ENCODE results near the gene FAAH. TPM values are rescaled to one million over a fixed set of nuclear protein-coding genes. Genes with fewer than 3 reads are reported as not detected.

FAAH gene
- total and polyA plus RNA-seq, 2 of the 13 experiments (the other 11 are each of a cell fraction or from before 2014, with no cell fraction given), result 5.4 to 11.0 TPM

DNA sequence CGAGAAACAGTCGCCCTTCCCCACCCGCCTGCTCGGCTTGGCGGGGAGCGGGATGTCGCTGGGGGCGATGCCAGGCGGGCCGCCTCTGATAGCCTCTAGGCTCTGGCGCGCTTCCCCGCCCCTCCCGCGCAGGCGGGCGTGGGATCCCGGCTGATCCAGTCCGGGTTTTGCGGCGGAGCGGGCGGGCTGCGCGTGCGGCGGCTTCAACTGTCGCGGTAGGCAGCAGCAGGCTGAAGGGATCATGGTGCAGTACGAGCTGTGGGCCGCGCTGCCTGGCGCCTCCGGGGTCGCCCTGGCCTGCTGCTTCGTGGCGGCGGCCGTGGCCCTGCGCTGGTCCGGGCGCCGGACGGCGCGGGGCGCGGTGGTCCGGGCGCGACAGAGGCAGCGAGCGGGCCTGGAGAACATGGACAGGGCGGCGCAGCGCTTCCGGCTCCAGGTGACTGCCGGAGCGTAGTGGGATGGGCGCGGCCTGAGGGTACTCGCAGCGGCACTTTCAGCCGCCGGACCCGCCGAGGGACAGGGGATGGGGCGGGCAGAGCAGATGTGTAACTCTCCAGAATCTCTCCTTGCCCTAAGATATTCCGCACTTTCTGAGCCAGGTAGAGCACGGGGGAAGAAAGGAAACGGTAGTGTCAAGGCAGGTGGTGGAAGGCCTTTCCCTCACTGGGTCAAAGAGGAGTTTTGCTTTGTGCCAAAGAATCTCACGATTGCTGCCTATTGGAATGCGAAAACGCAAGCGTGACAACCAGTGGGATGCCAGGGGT is at the start of gene FAAH (continued):
- TF ChIP-seq, protein P1, sequence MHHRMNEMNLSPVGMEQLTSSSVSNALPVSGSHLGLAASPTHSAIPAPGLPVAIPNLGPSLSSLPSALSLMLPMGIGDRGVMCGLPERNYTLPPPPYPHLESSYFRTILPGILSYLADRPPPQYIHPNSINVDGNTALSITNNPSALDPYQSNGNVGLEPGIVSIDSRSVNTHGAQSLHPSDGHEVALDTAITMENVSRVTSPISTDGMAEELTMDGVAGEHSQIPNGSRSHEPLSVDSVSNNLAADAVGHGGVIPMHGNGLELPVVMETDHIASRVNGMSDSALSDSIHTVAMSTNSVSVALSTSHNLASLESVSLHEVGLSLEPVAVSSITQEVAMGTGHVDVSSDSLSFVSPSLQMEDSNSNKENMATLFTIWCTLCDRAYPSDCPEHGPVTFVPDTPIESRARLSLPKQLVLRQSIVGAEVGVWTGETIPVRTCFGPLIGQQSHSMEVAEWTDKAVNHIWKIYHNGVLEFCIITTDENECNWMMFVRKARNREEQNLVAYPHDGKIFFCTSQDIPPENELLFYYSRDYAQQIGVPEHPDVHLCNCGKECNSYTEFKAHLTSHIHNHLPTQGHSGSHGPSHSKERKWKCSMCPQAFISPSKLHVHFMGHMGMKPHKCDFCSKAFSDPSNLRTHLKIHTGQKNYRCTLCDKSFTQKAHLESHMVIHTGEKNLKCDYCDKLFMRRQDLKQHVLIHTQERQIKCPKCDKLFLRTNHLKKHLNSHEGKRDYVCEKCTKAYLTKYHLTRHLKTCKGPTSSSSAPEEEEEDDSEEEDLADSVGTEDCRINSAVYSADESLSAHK (CRISPR knock-in tag; IDR thresholded peaks at IDR 0.05; ENCODE audit: borderline replicate concordance), result no peak
- TF ChIP-seq SMC3 (IDR thresholded peaks at IDR 0.05; ENCODE audit: low read length) (no peak; the same call in 1 of the 2 replicates), MXI1 (IDR thresholded peaks at IDR 0.05; ENCODE audit: borderline replicate concordance, low read depth, low read length) (peak; percentile 54; the same call in 1 of the 3 replicates), ATRX (CRISPR knock-in tag; IDR thresholded peaks at IDR 0.05; ENCODE audit: borderline replicate concordance) (no peak), ZC3H13 (CRISPR knock-in tag; IDR thresholded peaks at IDR 0.05) (peak; percentile 63; the same call in 1 of the 2 replicates), SOX13 (IDR thresholded peaks at IDR 0.05) (no peak), SOX13 (CRISPR knock-in tag; conservative IDR thresholded peaks at IDR 0.05 in 1 of 2, IDR thresholded peaks at IDR 0.05 in 1 of 2) (peak in 1 of 2 experiments; percentile 55; a peak in 2 of 4 replicates), ARHGAP35 (CRISPR knock-in tag; IDR thresholded peaks at IDR 0.05; ENCODE audit: borderline replicate concordance) (no peak)
- TF ChIP-seq, protein P2, sequence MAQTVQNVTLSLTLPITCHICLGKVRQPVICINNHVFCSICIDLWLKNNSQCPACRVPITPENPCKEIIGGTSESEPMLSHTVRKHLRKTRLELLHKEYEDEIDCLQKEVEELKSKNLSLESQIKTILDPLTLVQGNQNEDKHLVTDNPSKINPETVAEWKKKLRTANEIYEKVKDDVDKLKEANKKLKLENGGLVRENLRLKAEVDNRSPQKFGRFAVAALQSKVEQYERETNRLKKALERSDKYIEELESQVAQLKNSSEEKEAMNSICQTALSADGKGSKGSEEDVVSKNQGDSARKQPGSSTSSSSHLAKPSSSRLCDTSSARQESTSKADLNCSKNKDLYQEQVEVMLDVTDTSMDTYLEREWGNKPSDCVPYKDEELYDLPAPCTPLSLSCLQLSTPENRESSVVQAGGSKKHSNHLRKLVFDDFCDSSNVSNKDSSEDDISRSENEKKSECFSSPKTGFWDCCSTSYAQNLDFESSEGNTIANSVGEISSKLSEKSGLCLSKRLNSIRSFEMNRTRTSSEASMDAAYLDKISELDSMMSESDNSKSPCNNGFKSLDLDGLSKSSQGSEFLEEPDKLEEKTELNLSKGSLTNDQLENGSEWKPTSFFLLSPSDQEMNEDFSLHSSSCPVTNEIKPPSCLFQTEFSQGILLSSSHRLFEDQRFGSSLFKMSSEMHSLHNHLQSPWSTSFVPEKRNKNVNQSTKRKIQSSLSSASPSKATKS (CRISPR knock-in tag; IDR thresholded peaks at IDR 0.05), result no peak
- TF ChIP-seq, protein P3, sequence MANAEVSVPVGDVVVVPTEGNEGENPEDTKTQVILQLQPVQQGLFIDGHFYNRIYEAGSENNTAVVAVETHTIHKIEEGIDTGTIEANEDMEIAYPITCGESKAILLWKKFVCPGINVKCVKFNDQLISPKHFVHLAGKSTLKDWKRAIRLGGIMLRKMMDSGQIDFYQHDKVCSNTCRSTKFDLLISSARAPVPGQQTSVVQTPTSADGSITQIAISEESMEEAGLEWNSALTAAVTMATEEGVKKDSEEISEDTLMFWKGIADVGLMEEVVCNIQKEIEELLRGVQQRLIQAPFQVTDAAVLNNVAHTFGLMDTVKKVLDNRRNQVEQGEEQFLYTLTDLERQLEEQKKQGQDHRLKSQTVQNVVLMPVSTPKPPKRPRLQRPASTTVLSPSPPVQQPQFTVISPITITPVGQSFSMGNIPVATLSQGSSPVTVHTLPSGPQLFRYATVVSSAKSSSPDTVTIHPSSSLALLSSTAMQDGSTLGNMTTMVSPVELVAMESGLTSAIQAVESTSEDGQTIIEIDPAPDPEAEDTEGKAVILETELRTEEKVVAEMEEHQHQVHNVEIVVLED (CRISPR knock-in tag; IDR thresholded peaks at IDR 0.05; ENCODE audit: borderline replicate concordance), result peak; percentile 73
- TF ChIP-seq, protein P4, sequence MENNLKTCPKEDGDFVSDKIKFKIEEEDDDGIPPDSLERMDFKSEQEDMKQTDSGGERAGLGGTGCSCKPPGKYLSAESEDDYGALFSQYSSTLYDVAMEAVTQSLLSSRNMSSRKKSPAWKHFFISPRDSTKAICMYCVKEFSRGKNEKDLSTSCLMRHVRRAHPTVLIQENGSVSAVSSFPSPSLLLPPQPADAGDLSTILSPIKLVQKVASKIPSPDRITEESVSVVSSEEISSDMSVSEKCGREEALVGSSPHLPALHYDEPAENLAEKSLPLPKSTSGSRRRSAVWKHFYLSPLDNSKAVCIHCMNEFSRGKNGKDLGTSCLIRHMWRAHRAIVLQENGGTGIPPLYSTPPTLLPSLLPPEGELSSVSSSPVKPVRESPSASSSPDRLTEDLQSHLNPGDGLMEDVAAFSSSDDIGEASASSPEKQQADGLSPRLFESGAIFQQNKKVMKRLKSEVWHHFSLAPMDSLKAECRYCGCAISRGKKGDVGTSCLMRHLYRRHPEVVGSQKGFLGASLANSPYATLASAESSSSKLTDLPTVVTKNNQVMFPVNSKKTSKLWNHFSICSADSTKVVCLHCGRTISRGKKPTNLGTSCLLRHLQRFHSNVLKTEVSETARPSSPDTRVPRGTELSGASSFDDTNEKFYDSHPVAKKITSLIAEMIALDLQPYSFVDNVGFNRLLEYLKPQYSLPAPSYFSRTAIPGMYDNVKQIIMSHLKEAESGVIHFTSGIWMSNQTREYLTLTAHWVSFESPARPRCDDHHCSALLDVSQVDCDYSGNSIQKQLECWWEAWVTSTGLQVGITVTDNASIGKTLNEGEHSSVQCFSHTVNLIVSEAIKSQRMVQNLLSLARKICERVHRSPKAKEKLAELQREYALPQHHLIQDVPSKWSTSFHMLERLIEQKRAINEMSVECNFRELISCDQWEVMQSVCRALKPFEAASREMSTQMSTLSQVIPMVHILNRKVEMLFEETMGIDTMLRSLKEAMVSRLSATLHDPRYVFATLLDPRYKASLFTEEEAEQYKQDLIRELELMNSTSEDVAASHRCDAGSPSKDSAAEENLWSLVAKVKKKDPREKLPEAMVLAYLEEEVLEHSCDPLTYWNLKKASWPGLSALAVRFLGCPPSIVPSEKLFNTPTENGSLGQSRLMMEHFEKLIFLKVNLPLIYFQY (CRISPR knock-in tag; IDR thresholded peaks at IDR 0.05; ENCODE audit: borderline replicate concordance), result peak; percentile 66; the same call in 1 of the 2 replicates
- TF ChIP-seq, protein P5, sequence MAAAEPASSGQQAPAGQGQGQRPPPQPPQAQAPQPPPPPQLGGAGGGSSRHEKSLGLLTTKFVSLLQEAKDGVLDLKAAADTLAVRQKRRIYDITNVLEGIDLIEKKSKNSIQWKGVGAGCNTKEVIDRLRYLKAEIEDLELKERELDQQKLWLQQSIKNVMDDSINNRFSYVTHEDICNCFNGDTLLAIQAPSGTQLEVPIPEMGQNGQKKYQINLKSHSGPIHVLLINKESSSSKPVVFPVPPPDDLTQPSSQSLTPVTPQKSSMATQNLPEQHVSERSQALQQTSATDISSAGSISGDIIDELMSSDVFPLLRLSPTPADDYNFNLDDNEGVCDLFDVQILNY (CRISPR knock-in tag; conservative IDR thresholded peaks at IDR 0.05), result peak; percentile 89
- TF ChIP-seq, protein P6, sequence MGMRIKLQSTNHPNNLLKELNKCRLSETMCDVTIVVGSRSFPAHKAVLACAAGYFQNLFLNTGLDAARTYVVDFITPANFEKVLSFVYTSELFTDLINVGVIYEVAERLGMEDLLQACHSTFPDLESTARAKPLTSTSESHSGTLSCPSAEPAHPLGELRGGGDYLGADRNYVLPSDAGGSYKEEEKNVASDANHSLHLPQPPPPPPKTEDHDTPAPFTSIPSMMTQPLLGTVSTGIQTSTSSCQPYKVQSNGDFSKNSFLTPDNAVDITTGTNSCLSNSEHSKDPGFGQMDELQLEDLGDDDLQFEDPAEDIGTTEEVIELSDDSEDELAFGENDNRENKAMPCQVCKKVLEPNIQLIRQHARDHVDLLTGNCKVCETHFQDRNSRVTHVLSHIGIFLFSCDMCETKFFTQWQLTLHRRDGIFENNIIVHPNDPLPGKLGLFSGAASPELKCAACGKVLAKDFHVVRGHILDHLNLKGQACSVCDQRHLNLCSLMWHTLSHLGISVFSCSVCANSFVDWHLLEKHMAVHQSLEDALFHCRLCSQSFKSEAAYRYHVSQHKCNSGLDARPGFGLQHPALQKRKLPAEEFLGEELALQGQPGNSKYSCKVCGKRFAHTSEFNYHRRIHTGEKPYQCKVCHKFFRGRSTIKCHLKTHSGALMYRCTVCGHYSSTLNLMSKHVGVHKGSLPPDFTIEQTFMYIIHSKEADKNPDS (CRISPR knock-in tag; IDR thresholded peaks at IDR 0.05), result peak; percentile 81
